K562 (cell line): ENCODE results near the gene HSF5. TPM values are rescaled to one million over a fixed set of nuclear protein-coding genes. Genes with fewer than 3 reads are reported as not detected.
A peak's percentile ranks its signal among the peaks of the same experiment; 100 is the strongest.

Source experiments
- CBFA2T3 ChIP-seq: fragments of 450-650 bp; IDR thresholded peaks from 2 replicates; pipeline ENCODE4 v1.6.1; 2017
- CSDE1 ChIP-seq, 2 experiments: fragments of 450-650 bp; IDR thresholded peaks; 2 replicates each; pipeline ENCODE4 v1.6.1; 2016; ENCODE audit warnings: mild to moderate bottlenecking in 1 of 2
- EP300 ChIP-seq: IDR thresholded peaks from 2 replicates; pipeline ENCODE4 v1.6.1; 2012; ENCODE audit warnings: low read length, improper control_type of control experiment
- GTF2A2 ChIP-seq: IDR thresholded peaks from 2 replicates; pipeline ENCODE4 v1.6.1; 2016; ENCODE audit warnings: mild to moderate bottlenecking, missing genetic modification characterization, missing compliant biosample characterization
- HMGN3 ChIP-seq: IDR thresholded peaks from 2 replicates; pipeline ENCODE4 v1.6.1; 2011; ENCODE audit warnings: borderline replicate concordance, low read depth, mild to moderate bottlenecking, mixed read lengths, low read length; ENCODE audit not compliant: insufficient read length; ENCODE audit errors: extremely low read depth
- HSF4 ChIP-seq: fragments of 250-450 bp; sonication (Bioruptor Pico); IDR thresholded peaks from 2 replicates; pipeline ENCODE4 v2.1.2; 2022; ENCODE audit warnings: mild to moderate bottlenecking, moderate library complexity, borderline replicate concordance
- KDM1A ChIP-seq, 2 experiments: fragments of 450-650 bp; IDR thresholded peaks; 2 replicates each; pipeline ENCODE4 v1.6.1; 2016; ENCODE audit warnings: mild to moderate bottlenecking in 2 of 2
- KLF16 ChIP-seq: IDR thresholded peaks from 2 replicates; pipeline ENCODE4 v1.6.1; 2016; ENCODE audit warnings: antibody characterized with exemption
- KLF6 ChIP-seq: fragments of 250-450 bp; sonication (Bioruptor Pico); IDR thresholded peaks from 2 replicates; pipeline ENCODE4 v1.4.0; 2020; ENCODE audit warnings: mild to moderate bottlenecking, moderate library complexity, borderline replicate concordance
- MYC ChIP-seq, 2 experiments: fragments of 250-450 bp in 1 of 2; sonication (Bioruptor Pico) in 1 of 2; IDR thresholded peaks; 2 replicates each; pipeline versions ENCODE4 v1.5.1 to v1.6.1; 2012 to 2021; ENCODE audit warnings: low read depth in 2 of 2, borderline replicate concordance in 1 of 2, improper control_type of control experiment in 1 of 2, low read length in 1 of 2, mild to moderate bottlenecking in 1 of 2, moderate library complexity in 1 of 2
- RBBP5 ChIP-seq: fragments of 200-600 bp; sonication (generic); IDR thresholded peaks from 2 replicates; pipeline ENCODE4 v1.6.1; 2012; ENCODE audit warnings: borderline replicate concordance, mild to moderate bottlenecking, low read length, control low read depth, inconsistent platforms; ENCODE audit not compliant: insufficient read depth, poor library complexity, severe bottlenecking
- RBM34 ChIP-seq: fragments of 200-400 bp; formaldehyde crosslinking; IDR thresholded peaks from 2 replicates; pipeline ENCODE4 v1.6.1; 2018; ENCODE audit warnings: low read length, borderline replicate concordance; ENCODE audit not compliant: insufficient read depth
- RFX1 ChIP-seq: fragments of 450-650 bp; IDR thresholded peaks from 2 replicates; pipeline ENCODE4 v1.6.1; 2016; ENCODE audit warnings: mild to moderate bottlenecking, moderate library complexity
- RFX7 ChIP-seq: fragments of 250-450 bp; sonication (Bioruptor Pico); IDR thresholded peaks from 2 replicates; pipeline ENCODE4 v1.5.1; 2021; ENCODE audit warnings: mild to moderate bottlenecking
- SLC30A9 ChIP-seq: fragments of 250-450 bp; sonication (Bioruptor Pico); IDR thresholded peaks from 2 replicates; pipeline ENCODE4 v1.8.0; 2022; ENCODE audit warnings: mild to moderate bottlenecking, moderate library complexity
- TAF9B ChIP-seq: fragments of 450-650 bp; IDR thresholded peaks from 2 replicates; pipeline ENCODE4 v1.6.1; 2018; ENCODE audit warnings: mild to moderate bottlenecking; ENCODE audit not compliant: partially characterized antibody
- TGIF2 ChIP-seq: sonication (generic); formaldehyde crosslinking; IDR thresholded peaks from 2 replicates; pipeline ENCODE4 v1.8.1; 2022; ENCODE audit warnings: mild to moderate bottlenecking, missing genetic modification reagents, moderate library complexity
- ZEB2 ChIP-seq: fragments of 450-650 bp; IDR thresholded peaks from 2 replicates; pipeline ENCODE4 v1.6.1; 2016
- ZNF224 ChIP-seq: sonication (generic); formaldehyde crosslinking; IDR thresholded peaks from 2 replicates; pipeline ENCODE4 v1.8.0; 2022; ENCODE audit warnings: mild to moderate bottlenecking, missing genetic modification reagents
- ZNF586 ChIP-seq: fragments of 450-650 bp; formaldehyde crosslinking; conservative IDR thresholded peaks from 2 replicates; pipeline ENCODE4 v1.4.0; 2020; ENCODE audit warnings: mild to moderate bottlenecking, moderate library complexity
- polyA plus RNA-seq, 8 experiments: library from polyadenylated mRNA; depleted of rRNA in 4 of 8; stranded (reverse) in 5 of 8; unstranded in 3 of 8; fragments of >200 nt; fragmentation: Nextera tagmentation in 2 of 8; fragmentation: Illumina TruSeq in 1 of 8; extraction: Ambion mirVana in 2 of 8; extraction: Trizol in 1 of 8; gene quantifications; 2 replicates each; pipeline versions ENCODE4 v1.2.1 to v1.2.3, GENCODE V29; 2011 to 2014; ENCODE audit warnings: inconsistent platforms in 1 of 8, missing spikeins in 1 of 8
- total RNA-seq, 7 experiments: library from RNA; depleted of rRNA in 6 of 7; stranded (reverse); fragments of >200 nt in 6 of 7; fragmentation: Illumina TruSeq in 2 of 7; extraction: Trizol in 2 of 7; gene quantifications; 2 replicates each; pipeline versions ENCODE4 v1.2.1 to v1.2.3, GENCODE V29; 2011 to 2021; ENCODE audit warnings: low replicate concordance in 1 of 7
- TF ChIP-seq, protein P1 (sequence below), 3 experiments: fragments of 200-800 bp in 1 of 3; fragments of 250-450 bp in 1 of 3; fragments of 450-650 bp in 1 of 3; sonication (Bioruptor Pico) in 1 of 3; sonication (Bioruptor generic) in 1 of 3; formaldehyde crosslinking in 1 of 3; IDR thresholded peaks; 2 replicates each; pipeline versions ENCODE4 v1.6.1 to v1.8.0; 2016 to 2022; ENCODE audit warnings: mild to moderate bottlenecking in 2 of 3, missing genetic modification characterization in 2 of 3, missing compliant biosample characterization in 1 of 3, moderate library complexity in 1 of 3
- TF ChIP-seq, protein P2 (sequence below): fragments of 250-450 bp; sonication (Bioruptor Pico); IDR thresholded peaks from 2 replicates; pipeline ENCODE4 v1.8.0; 2022; ENCODE audit warnings: moderate library complexity, mild to moderate bottlenecking, inconsistent platforms
- TF ChIP-seq, protein P3 (sequence below): fragments of 450-650 bp; IDR thresholded peaks from 2 replicates; pipeline ENCODE4 v1.7.0; 2016; ENCODE audit warnings: borderline replicate concordance

HSF5 gene
- total and polyA plus RNA-seq, 9 of the 15 experiments (the other 6 are each of a cell fraction or from before 2014, with no cell fraction given): 0.04 TPM; not detected in 8

DNA sequence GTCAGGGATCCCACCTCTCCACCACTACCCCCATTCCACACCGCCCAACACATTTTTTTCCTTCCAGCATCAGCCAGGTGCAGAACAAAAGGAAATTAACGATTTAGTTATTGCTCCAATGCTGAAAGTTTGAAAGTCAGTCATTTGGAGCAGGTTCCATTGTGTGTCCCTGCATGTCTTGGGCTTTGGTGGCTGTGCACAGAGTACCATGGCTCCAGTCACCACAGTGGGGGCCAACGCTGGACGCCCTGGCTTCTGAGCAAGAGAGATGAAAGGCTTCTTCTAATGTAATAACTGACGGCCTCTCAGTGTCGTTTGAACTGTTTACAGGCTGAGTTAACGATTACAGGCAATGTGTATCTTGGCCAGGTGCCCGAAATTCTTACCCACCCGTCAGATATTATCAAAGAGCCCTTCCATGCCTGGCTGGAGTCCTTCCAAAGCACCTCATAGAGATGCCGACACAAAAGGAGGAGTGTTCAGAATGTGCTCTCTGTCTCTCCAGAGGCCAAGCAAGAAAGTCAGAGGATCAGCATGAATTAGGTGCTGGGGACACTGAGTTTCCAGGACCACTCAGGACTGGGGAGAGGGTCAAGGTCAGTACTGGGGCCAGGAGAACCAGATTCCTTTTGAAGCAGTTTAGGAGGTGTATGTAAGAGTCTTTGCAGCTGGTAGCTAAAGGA lies 96.8 kb downstream of the HSF5 start (continued):
- TF ChIP-seq, protein P1, sequence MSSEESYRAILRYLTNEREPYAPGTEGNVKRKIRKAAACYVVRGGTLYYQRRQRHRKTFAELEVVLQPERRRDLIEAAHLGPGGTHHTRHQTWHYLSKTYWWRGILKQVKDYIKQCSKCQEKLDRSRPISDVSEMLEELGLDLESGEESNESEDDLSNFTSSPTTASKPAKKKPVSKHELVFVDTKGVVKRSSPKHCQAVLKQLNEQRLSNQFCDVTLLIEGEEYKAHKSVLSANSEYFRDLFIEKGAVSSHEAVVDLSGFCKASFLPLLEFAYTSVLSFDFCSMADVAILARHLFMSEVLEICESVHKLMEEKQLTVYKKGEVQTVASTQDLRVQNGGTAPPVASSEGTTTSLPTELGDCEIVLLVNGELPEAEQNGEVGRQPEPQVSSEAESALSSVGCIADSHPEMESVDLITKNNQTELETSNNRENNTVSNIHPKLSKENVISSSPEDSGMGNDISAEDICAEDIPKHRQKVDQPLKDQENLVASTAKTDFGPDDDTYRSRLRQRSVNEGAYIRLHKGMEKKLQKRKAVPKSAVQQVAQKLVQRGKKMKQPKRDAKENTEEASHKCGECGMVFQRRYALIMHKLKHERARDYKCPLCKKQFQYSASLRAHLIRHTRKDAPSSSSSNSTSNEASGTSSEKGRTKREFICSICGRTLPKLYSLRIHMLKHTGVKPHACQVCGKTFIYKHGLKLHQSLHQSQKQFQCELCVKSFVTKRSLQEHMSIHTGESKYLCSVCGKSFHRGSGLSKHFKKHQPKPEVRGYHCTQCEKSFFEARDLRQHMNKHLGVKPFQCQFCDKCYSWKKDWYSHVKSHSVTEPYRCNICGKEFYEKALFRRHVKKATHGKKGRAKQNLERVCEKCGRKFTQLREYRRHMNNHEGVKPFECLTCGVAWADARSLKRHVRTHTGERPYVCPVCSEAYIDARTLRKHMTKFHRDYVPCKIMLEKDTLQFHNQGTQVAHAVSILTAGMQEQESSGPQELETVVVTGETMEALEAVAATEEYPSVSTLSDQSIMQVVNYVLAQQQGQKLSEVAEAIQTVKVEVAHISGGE (CRISPR knock-in tag; IDR thresholded peaks at IDR 0.05): no peak
- TF ChIP-seq CSDE1 (IDR thresholded peaks at IDR 0.05) (no peak), SLC30A9 (CRISPR knock-in tag) (no peak), GTF2A2 (tag) (no peak), CBFA2T3 (peak; percentile 68), RBBP5 (no peak), KLF6 (CRISPR knock-in tag) (no peak), KDM1A (IDR thresholded peaks at IDR 0.05) (no peak), KLF16 (no peak), HSF4 (CRISPR knock-in tag) (no peak), TAF9B (no peak), ZNF224 (CRISPR knock-in tag) (no peak), MYC (IDR thresholded peaks at IDR 0.05; ENCODE audit: low read depth, low read length) (peak; percentile 32; the same call in 1 of the 2 replicates), MYC (CRISPR knock-in tag; IDR thresholded peaks at IDR 0.05; ENCODE audit: borderline replicate concordance, low read depth) (no peak), RFX7 (CRISPR knock-in tag) (no peak), ZEB2 (0 out of 2 replicates have a peak, but pooled peaks have one; percentile 32), EP300 (peak; percentile 85), HMGN3 (peak; percentile 50), TGIF2 (CRISPR knock-in tag) (no peak), RFX1 (no peak), ZNF586 (CRISPR knock-in tag) (no peak), RBM34 (no peak)
- TF ChIP-seq, protein P2, sequence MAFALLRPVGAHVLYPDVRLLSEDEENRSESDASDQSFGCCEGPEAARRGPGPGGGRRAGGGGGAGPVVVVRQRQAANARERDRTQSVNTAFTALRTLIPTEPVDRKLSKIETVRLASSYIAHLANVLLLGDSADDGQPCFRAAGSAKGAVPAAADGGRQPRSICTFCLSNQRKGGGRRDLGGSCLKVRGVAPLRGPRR (CRISPR knock-in tag): no peak
- TF ChIP-seq, protein P3, sequence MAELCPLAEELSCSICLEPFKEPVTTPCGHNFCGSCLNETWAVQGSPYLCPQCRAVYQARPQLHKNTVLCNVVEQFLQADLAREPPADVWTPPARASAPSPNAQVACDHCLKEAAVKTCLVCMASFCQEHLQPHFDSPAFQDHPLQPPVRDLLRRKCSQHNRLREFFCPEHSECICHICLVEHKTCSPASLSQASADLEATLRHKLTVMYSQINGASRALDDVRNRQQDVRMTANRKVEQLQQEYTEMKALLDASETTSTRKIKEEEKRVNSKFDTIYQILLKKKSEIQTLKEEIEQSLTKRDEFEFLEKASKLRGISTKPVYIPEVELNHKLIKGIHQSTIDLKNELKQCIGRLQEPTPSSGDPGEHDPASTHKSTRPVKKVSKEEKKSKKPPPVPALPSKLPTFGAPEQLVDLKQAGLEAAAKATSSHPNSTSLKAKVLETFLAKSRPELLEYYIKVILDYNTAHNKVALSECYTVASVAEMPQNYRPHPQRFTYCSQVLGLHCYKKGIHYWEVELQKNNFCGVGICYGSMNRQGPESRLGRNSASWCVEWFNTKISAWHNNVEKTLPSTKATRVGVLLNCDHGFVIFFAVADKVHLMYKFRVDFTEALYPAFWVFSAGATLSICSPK: no peak
